Fibroblast of villous mesenchyme (primary cell): ENCODE measurements around the gene MKKS. TPM values are rescaled to one million over a fixed set of nuclear protein-coding genes. Genes with fewer than 3 reads are reported as not detected.

Experiments used
- DNase-seq: peaks from one replicate; pipeline ENCODE4 v3.0.0-alpha.2; 2010; ENCODE audit warnings: low read depth
- H3K4me3 ChIP-seq: 2 replicates; pipeline ENCODE4 v1.5.1; 2011; ENCODE audit warnings: low read depth, mild to moderate bottlenecking, low read length
- CTCF ChIP-seq: IDR thresholded peaks from 2 replicates; pipeline ENCODE4 v1.5.1; 2012; ENCODE audit warnings: low read depth, mild to moderate bottlenecking, low read length; ENCODE audit not compliant: insufficient read depth
- total RNA-seq: library from RNA; depleted of rRNA; stranded (reverse); fragments of >200 nt; gene quantifications from 2 replicates; pipeline ENCODE4 v1.2.3, GENCODE V29; 2012

MKKS gene
- total RNA-seq: 3.5 and 9.1 TPM in 2 replicates

GRCh38 chr20:10433623-10434466, at the start of gene MKKS:
TSS of gene MKKS (minus strand) at chr20:10434222. CDS start at chr20:10413514, 20,708 bp downstream.
- DNase-seq: peak; percentile 94
- TF ChIP-seq CTCF: peak; percentile 4
- peak within 1 kb of the TSS; percentile 85 for H3K4me3 ChIP-seq

GRCh38 chr20:10483691-10484090, 49.7 kb upstream of the MKKS start:
- H3K4me3 ChIP-seq: no peak overlapping the region
- DNase-seq: no peak
- no peak for TF ChIP-seq CTCF

- no peak for DNase-seq
- no peak overlapping the region for H3K4me3 ChIP-seq
- TF ChIP-seq CTCF: no peak
Measured at GRCh38 chr20:10481676-10482075, 47.7 kb upstream of the MKKS start.

- no peak for DNase-seq
- TF ChIP-seq CTCF: no peak
Measured at GRCh38 chr20:10478930-10479329, 44.9 kb upstream of the MKKS start.

GRCh38 chr20:10478205-10478604, 44.2 kb upstream of the MKKS start:
- H3K4me3 ChIP-seq: no peak overlapping the region
- no peak for DNase-seq
- TF ChIP-seq CTCF: no peak

More at GRCh38 chr20:10478930-10479329, 44.9 kb upstream of the MKKS start:
- no peak overlapping the region for H3K4me3 ChIP-seq

GRCh38 chr20:10476319-10476724, 42.3 kb upstream of the MKKS start:
- no peak for TF ChIP-seq CTCF
- H3K4me3 ChIP-seq: no peak overlapping the region
- no peak for DNase-seq
